IMR-90 (cell line): Measurements from ENCODE around the gene TSGA10IP.

Experiments
- MAFK ChIP-seq: IDR thresholded peaks from 2 replicates; pipeline ENCODE4 v1.6.1; 2012; ENCODE audit warnings: low read depth, low read length, improper control_type of control experiment
- MXI1 ChIP-seq: IDR thresholded peaks from 2 replicates; pipeline ENCODE4 v1.6.1; 2012; ENCODE audit warnings: low read depth, mild to moderate bottlenecking, low read length, moderate library complexity, borderline replicate concordance
- POLR2A ChIP-seq: IDR thresholded peaks from 2 replicates; pipeline ENCODE4 v1.6.1; 2012; ENCODE audit warnings: mild to moderate bottlenecking, low read depth, low read length
- RAD21 ChIP-seq: IDR thresholded peaks from 2 replicates; pipeline ENCODE4 v1.6.1; 2012; ENCODE audit warnings: low read length, improper control_type of control experiment
- SMC3 ChIP-seq: fragments of 150-350 bp; IDR thresholded peaks from 2 replicates; pipeline ENCODE4 v1.6.1; 2016; ENCODE audit warnings: low read depth, mild to moderate bottlenecking, antibody characterized with exemption, low read length, moderate library complexity
- TF ChIP-seq, protein P1 (sequence below): fragments of 150-350 bp; IDR thresholded peaks from 2 replicates; pipeline ENCODE4 v1.6.1; 2017; ENCODE audit warnings: mild to moderate bottlenecking, antibody characterized with exemption, low read length, low read depth
- TF ChIP-seq, protein P2 (sequence below): conservative IDR thresholded peaks from 2 replicates; pipeline ENCODE4 v1.5.1; 2012; ENCODE audit warnings: mild to moderate bottlenecking, low read depth, low read length, improper control_type of control experiment

- TF ChIP-seq, protein P1, sequence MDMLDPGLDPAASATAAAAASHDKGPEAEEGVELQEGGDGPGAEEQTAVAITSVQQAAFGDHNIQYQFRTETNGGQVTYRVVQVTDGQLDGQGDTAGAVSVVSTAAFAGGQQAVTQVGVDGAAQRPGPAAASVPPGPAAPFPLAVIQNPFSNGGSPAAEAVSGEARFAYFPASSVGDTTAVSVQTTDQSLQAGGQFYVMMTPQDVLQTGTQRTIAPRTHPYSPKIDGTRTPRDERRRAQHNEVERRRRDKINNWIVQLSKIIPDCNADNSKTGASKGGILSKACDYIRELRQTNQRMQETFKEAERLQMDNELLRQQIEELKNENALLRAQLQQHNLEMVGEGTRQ: no peak
- no peak for TF ChIP-seq POLR2A
- TF ChIP-seq SMC3: no peak
- TF ChIP-seq, protein P2, sequence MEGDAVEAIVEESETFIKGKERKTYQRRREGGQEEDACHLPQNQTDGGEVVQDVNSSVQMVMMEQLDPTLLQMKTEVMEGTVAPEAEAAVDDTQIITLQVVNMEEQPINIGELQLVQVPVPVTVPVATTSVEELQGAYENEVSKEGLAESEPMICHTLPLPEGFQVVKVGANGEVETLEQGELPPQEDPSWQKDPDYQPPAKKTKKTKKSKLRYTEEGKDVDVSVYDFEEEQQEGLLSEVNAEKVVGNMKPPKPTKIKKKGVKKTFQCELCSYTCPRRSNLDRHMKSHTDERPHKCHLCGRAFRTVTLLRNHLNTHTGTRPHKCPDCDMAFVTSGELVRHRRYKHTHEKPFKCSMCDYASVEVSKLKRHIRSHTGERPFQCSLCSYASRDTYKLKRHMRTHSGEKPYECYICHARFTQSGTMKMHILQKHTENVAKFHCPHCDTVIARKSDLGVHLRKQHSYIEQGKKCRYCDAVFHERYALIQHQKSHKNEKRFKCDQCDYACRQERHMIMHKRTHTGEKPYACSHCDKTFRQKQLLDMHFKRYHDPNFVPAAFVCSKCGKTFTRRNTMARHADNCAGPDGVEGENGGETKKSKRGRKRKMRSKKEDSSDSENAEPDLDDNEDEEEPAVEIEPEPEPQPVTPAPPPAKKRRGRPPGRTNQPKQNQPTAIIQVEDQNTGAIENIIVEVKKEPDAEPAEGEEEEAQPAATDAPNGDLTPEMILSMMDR: no peak
- TF ChIP-seq RAD21: no peak
- TF ChIP-seq MXI1: no peak
- no peak for TF ChIP-seq MAFK
Measured at GRCh38 chr11:65983589-65983987, 38.3 kb downstream of the TSGA10IP start.
